ENCODE measurements around the gene FLRT2. TPM values are rescaled to one million over a fixed set of nuclear protein-coding genes. Genes with fewer than 3 reads are reported as not detected.

FLRT2 gene
- polyA plus RNA-seq, 1 donor (not counting 4 experiments of a cell fraction or from before 2014, with no cell fraction given): 69.2 TPM

DNA sequence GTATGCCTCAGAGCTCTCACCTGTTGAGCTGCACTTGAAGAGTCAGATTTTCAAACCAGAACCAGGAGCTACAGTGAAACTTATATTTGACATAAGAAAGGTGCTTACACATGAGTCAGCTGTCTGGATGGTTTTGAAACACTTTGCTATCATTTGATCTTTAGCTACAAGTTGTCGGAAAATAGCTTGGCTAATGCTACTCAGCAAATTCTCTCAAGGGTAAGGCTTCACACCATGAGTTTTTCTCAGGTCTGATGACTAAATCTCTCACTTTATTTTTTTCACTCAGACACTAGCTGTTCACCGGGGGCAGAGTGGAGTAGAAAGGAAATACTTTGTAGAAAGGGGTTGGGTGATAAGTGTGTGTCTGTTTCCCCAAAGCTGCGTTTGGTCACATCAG lies 171.8 kb downstream of the FLRT2 start:
- no peaks in the 10 kb centered on the region for H4K20me1 ChIP-seq (ENCODE audit: control insufficient read depth, extremely low read depth, insufficient read depth, low read length)
- no peaks in the 10 kb centered on the region for H3K36me3 ChIP-seq (ENCODE audit: control insufficient read depth in 2 of 2, extremely low read depth in 1 of 2, insufficient read depth in 2 of 2, low read length in 2 of 2)
- no peak overlapping the region for H3K4me3 ChIP-seq (ENCODE audit: control insufficient read depth in 2 of 3, extremely low read depth in 1 of 3, insufficient read depth in 2 of 3, low read depth in 1 of 3, low read length in 3 of 3)
- no peaks in the 10 kb centered on the region for H3K4me1 ChIP-seq (ENCODE audit: control insufficient read depth, extremely low read depth, insufficient read depth, low read length)
- no peak for TF ChIP-seq EZH2 (IDR thresholded peaks at IDR 0.05; ENCODE audit: low read length)
- TF ChIP-seq, protein P1, sequence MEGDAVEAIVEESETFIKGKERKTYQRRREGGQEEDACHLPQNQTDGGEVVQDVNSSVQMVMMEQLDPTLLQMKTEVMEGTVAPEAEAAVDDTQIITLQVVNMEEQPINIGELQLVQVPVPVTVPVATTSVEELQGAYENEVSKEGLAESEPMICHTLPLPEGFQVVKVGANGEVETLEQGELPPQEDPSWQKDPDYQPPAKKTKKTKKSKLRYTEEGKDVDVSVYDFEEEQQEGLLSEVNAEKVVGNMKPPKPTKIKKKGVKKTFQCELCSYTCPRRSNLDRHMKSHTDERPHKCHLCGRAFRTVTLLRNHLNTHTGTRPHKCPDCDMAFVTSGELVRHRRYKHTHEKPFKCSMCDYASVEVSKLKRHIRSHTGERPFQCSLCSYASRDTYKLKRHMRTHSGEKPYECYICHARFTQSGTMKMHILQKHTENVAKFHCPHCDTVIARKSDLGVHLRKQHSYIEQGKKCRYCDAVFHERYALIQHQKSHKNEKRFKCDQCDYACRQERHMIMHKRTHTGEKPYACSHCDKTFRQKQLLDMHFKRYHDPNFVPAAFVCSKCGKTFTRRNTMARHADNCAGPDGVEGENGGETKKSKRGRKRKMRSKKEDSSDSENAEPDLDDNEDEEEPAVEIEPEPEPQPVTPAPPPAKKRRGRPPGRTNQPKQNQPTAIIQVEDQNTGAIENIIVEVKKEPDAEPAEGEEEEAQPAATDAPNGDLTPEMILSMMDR (optimal IDR thresholded peaks at IDR 0.05 in 1 of 3, IDR thresholded peaks at IDR 0.05 in 1 of 3, conservative IDR thresholded peaks at IDR 0.05 in 1 of 3; ENCODE audit: extremely low read depth in 1 of 3, insufficient read depth in 2 of 3, low read length in 3 of 3): no peak
- H3K4me2 ChIP-seq (ENCODE audit: control insufficient read depth, extremely low read depth, insufficient read depth, low read depth, low read length): no peak overlapping the region
- H3K9ac ChIP-seq (ENCODE audit: control insufficient read depth, extremely low read depth, insufficient read depth, low read length): no peak overlapping the region
- no peak for DNase-seq (ENCODE audit: low read depth, low spot score)
- no peak overlapping the region for H3K27ac ChIP-seq (ENCODE audit: control insufficient read depth, insufficient read depth, low read length)
- H3K27me3 ChIP-seq (ENCODE audit: control insufficient read depth, extremely low read depth, insufficient read depth, low read length): no peaks in the 10 kb centered on the region
- H2AFZ ChIP-seq (ENCODE audit: control insufficient read depth, low read length): no peak overlapping the region
- dilution Hi-C loops (cut with MboI; ENCODE audit: extremely low pct_ligation_motif_present, low sequenced_read_pairs): no loop called here
- no peak for FAIRE-seq
- H3K9me1 ChIP-seq (ENCODE audit: control insufficient read depth, extremely low read depth, insufficient read depth, low read length): no peaks in the 10 kb centered on the region
- no peaks in the 10 kb centered on the region for H3K9me3 ChIP-seq (ENCODE audit: control insufficient read depth, low read depth, low read length)
- no peaks in the 10 kb centered on the region for H3K79me2 ChIP-seq (ENCODE audit: control insufficient read depth, insufficient read depth, low read length)

DNA sequence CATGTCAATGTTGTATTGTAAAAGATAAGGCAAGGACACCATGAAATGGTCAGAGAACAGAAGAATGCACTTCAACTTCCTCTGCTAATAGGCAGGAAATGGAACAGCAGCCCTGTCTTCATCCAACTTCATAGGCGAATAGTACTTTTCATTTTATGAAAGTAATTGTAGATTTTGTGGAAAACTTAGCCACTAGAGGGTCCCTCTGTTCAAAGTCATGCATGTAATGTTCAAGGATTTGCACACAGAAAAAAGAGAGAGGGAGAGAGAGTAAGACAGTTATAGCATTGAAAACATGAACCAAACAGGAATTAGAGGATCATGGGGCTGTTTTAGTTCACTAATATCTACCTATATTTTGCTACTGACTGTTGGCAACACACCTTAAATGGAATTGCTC lies 172.2 kb downstream of the FLRT2 start:
- dilution Hi-C loops (cut with MboI; ENCODE audit: extremely low pct_ligation_motif_present, low sequenced_read_pairs): no loop called here
- no peaks in the 10 kb centered on the region for H3K27me3 ChIP-seq (ENCODE audit: control insufficient read depth, extremely low read depth, insufficient read depth, low read length)
- no peak overlapping the region for H3K9ac ChIP-seq (ENCODE audit: control insufficient read depth, extremely low read depth, insufficient read depth, low read length)
- H3K79me2 ChIP-seq (ENCODE audit: control insufficient read depth, insufficient read depth, low read length): no peaks in the 10 kb centered on the region
- H3K36me3 ChIP-seq (ENCODE audit: control insufficient read depth in 2 of 2, extremely low read depth in 1 of 2, insufficient read depth in 2 of 2, low read length in 2 of 2): no peaks in the 10 kb centered on the region
- H3K9me1 ChIP-seq (ENCODE audit: control insufficient read depth, extremely low read depth, insufficient read depth, low read length): no peaks in the 10 kb centered on the region
- no peak overlapping the region for H3K4me2 ChIP-seq (ENCODE audit: control insufficient read depth, extremely low read depth, insufficient read depth, low read depth, low read length)
- DNase-seq (ENCODE audit: low read depth, low spot score) (no peak), FAIRE-seq (no peak)
- no peaks in the 10 kb centered on the region for H3K4me1 ChIP-seq (ENCODE audit: control insufficient read depth, extremely low read depth, insufficient read depth, low read length)
- no peak overlapping the region for H3K4me3 ChIP-seq (ENCODE audit: control insufficient read depth in 2 of 3, extremely low read depth in 1 of 3, insufficient read depth in 2 of 3, low read depth in 1 of 3, low read length in 3 of 3)
- no peak overlapping the region for H2AFZ ChIP-seq (ENCODE audit: control insufficient read depth, low read length)
- no peak overlapping the region for H3K27ac ChIP-seq (ENCODE audit: control insufficient read depth, insufficient read depth, low read length)
- no peaks in the 10 kb centered on the region for H4K20me1 ChIP-seq (ENCODE audit: control insufficient read depth, extremely low read depth, insufficient read depth, low read length)
- TF ChIP-seq, protein P1 (optimal IDR thresholded peaks at IDR 0.05 in 1 of 3, IDR thresholded peaks at IDR 0.05 in 1 of 3, conservative IDR thresholded peaks at IDR 0.05 in 1 of 3; ENCODE audit: extremely low read depth in 1 of 3, insufficient read depth in 2 of 3, low read length in 3 of 3): no peak
- TF ChIP-seq EZH2 (IDR thresholded peaks at IDR 0.05; ENCODE audit: low read length): no peak
- H3K9me3 ChIP-seq (ENCODE audit: control insufficient read depth, low read depth, low read length): no peaks in the 10 kb centered on the region
